Epidermal melanocyte (primary cell): ENCODE results near the gene CNOT6.
"Not testable (repeated sequence)": the region's sequence is repeated elsewhere in the genome, so short reads cannot be mapped to it uniquely, and the experiment has no call there.

Experiments
- DNase-seq: peaks from one replicate; pipeline ENCODE4 v3.0.0; 2011; ENCODE audit warnings: low spot score; ENCODE audit not compliant: insufficient read length

CNOT6 gene

DNA sequence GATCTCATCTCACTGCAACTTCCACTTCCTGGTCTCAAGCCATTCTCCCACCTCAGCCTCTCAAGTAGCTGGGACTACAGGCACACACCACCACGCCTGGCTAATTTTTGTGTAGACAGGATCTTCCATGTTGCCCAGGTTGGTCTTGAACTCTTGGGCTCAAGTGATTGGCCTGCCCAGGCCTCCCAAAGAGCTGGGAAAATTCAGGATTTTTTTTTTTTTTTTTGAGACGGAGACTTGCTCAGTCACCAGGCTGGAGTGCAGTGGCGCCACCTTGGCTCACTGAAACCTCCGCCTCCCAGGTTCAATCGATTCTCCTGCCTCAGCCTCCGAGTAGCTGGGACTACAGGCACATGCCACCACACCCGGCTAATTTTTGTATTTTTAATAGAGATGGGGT, 21.8 kb downstream of the CNOT6 start:
- DNase-seq = not testable (repeated sequence)

GRCh38 chr5:180516440-180516839, 22.3 kb downstream of the CNOT6 start:
- no peak for DNase-seq

- DNase-seq = no peak
These were observed 24.9 kb downstream of the CNOT6 start for GRCh38 chr5:180519098-180519497.

DNA sequence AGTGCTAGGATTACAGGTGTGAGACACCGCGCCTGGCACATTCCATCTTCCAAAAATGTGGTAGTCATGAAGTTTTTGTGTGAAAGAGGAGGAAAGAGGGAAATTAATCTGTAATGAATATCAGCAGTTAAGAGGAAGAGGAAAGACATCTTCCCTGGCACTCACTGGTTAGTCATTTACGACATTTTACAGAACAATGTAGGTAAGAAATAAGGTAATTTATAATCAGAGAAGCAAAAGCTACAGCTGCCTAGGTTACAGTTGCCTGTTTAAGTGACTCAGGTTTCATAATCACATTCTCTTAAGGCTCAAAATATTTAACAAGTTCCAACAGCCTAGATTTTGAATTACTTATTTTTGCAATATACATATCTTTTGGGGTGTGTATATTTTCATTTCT, 26.9 kb downstream of the CNOT6 start:
- no peak for DNase-seq

GRCh38 chr5:180521591-180521990, 27.4 kb downstream of the CNOT6 start:
- DNase-seq = no peak

GRCh38 chr5:180522330-180522729, 28.2 kb downstream of the CNOT6 start:
- no peak for DNase-seq

- no peak for DNase-seq
These were observed 29.7 kb downstream of the CNOT6 start for GRCh38 chr5:180523629-180524466.

GRCh38 chr5:180525399-180525798, 31.2 kb downstream of the CNOT6 start:
- DNase-seq = no peak

- DNase-seq = no peak
These were observed 32.1 kb downstream of the CNOT6 start for GRCh38 chr5:180526269-180526668.

- DNase-seq = no peak
These were observed 33.5 kb downstream of the CNOT6 start for GRCh38 chr5:180527659-180528058.

- not testable (repeated sequence) for DNase-seq
These were observed 36.9 kb downstream of the CNOT6 start for GRCh38 chr5:180531036-180531585.

- no peak for DNase-seq
These were observed 38.1 kb downstream of the CNOT6 start for GRCh38 chr5:180532268-180532667.

DNA sequence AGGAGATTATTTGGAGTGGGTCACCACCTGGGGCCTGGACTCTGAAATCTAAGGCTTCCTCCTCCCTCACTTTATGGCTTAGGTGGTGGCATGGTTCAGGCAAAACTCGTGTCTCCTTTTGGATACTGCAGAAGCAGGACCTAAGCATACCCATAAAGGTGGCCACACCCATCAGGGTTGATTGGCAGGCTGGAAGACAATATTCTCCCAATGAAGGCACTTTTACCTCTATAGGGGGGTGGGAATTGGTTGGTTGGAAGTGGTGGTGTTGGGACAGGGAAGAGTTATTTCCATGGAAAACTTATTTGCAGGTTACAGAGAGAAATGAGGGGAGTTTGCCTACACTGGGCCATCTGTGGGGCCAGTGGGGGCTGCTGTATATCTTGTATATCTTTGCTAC, 39.7 kb downstream of the CNOT6 start:
- DNase-seq = no peak

DNA sequence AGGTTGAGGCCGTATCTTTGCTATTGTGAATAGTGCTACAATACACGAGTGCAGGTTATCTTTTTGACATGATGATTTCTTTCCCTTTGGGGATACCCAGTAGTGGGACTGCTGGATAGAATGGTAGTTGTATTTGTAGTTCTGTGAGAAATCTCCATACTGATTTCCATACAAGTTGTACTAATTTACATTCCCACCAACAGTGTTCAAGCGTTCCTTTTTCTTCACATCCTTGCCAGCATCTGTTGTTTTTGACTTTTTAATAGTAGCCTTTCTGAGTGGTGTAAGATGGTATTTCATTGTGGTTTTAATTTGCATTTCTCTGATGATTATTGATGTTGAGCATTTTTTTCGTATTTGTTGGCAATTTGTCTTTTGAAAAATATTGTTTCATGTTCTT, 41.4 kb downstream of the CNOT6 start:
- DNase-seq = no peak

DNA sequence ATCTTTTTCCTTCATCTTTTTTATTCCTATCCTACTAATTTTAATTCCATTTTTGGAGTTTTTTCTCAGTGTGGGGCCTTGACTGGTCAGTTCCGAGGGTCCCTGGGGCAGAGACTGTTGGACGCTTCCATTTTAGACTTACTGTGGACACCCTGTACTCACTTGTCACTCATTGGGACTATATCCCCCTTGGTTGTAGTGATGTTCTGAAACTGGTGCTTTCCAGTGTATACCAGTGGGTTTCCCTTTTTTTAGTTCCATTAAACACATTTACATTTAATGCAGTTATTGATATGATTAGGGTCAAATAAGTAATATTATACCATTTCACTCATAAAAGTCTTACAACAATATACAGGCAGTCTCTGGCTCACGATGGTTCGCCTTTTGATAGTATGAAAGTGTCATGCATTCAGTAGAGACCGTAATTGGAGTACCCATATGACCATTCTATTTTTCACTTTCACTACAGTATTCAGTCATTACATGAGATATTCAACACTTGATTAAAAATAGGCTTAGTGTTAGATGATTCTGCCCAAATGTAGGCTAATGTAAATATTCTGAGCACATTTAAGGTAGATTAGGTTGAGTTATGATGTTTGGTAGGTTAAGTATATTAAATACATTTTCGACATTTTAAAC, 46.0 kb downstream of the CNOT6 start:
- no peak for DNase-seq

DNA sequence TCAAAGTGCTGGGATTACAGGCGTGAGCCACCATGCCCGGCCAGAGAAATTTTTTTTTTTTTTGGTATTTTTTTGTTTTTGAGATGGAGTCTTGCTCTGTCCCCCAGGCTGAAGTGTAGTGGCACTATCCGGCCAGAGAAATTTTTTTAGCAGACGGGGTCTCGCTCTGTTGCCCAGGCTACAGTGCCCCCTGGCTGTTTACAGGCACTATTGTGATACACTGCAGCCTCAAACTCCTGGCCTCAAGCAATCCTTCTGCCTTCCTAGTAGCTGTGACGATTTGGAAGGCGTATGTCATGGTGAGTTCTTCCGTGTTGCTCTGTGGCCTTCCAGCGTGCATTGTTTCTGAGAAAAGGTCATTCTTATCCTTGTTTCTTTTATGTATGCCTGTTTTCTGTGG, 47.5 kb downstream of the CNOT6 start:
- no peak for DNase-seq

GRCh38 chr5:180545248-180545647, 51.1 kb downstream of the CNOT6 start:
- DNase-seq = no peak

DNA sequence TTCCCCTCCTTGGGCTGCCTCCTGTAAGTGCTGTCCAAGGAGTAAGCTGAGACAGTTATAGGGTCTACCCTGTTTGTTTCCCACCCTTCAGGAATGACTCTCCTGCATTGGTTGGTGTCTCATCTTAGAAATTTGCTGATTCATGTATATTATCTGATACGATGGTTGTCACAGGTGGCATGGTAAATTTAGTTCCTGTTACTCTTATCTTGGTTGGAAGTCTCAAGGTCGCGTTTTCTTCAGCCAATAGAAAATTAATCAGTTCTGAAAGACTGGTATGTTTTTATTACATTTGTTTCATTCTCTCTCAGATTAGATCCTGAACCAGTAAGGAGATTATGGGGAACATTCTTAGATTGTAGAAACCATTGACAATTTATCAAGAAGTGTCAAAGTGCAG, 54.4 kb downstream of the CNOT6 start:
- no peak for DNase-seq

DNA sequence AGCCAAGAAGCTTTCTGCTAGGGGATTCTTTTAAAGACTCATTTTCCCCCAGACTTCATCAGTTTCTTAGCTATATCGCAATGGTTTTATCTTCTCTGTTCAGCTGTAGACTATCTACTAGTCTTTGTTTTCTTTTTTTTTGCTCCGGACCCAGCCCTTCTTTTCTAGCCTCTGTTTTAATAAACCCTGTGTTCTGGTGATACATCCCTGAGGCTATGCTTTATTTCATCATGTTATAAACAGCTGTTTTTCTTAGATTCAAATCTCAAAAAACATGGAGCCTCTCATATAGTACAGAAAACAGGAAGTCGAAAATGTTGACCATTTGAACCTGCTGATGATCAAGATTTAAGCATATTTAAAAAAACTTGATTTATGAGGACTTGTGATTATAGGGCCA, 59.4 kb downstream of the CNOT6 start:
- DNase-seq = peak; percentile 51

- no peak for DNase-seq
These were observed 61.2 kb downstream of the CNOT6 start for GRCh38 chr5:180555168-180555921.

GRCh38 chr5:180557217-180557809, 63.1 kb downstream of the CNOT6 start:
- no peak for DNase-seq

DNA sequence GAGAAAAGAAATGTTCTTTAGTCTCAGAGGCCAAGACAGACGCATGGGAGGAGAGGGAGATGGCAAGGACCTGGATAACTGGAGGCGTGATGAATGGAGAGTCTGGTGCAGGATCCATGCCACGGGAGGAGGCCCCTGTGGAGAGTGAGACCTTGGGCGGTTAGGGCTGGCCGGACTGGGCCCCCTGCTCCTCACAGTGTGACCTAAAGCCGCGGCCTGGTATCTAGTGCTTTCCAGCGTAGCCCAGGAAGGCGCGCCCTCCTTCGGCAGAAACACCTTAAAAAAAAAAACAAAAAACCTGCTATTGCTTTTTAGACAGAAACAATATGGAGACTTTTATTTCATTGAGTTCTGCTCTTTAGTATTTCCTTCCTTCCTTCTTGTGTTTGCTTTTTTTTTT, 64.1 kb downstream of the CNOT6 start:
- DNase-seq = no peak
